Measurements from ENCODE around the gene HOXB8.

Gene HOXB8

GRCh38 chr17:48647103-48647962 is 32.2 kb upstream of the HOXB8 start:
- no peak for TF ChIP-seq FOXP2 (optimal IDR thresholded peaks at IDR 0.05; ENCODE audit: borderline replicate concordance, extremely low read depth, extremely low read length, insufficient read depth)
- TF ChIP-seq TAF1 (IDR thresholded peaks at IDR 0.05; ENCODE audit: borderline replicate concordance, insufficient read depth, low read length) = no peak
- TF ChIP-seq REST (IDR thresholded peaks at IDR 0.05; ENCODE audit: insufficient read depth in 1 of 2, low read depth in 2 of 2, low read length in 2 of 2) = no peak
- TF ChIP-seq SIN3A (IDR thresholded peaks at IDR 0.05; ENCODE audit: borderline replicate concordance, insufficient read depth, low read length) = no peak
- TF ChIP-seq POLR2AphosphoS5 (IDR thresholded peaks at IDR 0.05; ENCODE audit: low read depth, low read length) = no peak

DNA sequence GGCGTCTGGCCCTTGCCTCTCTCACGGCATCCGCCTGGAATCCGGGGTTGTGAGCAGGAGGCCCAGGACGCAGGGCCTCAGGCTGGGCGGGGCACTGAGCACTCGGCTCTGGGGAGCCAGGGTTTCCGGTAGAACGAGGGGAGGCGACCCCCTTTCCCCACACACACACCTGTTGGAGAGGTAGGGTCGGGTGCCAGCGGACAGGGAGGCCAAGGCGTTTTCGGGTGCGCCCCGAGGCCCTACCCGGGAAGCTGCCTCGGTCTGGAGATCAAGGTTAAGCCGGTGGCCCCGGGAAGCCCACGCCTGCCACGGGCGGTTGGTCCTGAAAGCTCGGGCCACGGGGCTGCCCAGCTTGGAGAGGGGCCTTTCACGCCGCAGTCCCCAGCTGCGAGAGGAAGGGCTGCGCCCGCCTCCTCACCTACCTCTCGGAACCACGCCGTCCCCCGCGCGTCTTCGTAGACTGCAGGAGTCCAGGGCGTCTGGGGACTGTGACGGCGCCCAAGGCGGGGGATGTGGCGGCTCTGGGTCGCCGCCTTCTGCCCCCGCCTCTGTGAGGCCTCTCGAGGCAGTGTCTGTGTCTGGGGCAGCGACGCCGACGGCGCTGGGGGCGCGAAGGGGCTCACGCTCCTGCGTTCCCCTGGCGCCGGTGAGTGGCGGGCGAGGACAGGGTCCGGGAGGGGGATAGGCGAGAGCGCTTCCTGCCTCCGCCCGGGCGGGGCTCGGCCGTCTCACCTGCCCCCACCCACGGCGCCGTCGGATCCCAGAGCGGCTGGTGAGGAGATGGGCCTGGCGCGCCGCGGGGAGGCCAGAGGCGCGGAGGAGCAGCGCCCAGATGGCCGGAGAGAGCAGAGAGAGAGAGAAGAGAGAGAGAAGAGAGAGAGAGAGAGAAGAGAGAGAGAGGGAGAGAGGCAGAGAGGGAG is 31.4 kb upstream of the HOXB8 start:
- TF ChIP-seq TAF1 (IDR thresholded peaks at IDR 0.05; ENCODE audit: borderline replicate concordance, insufficient read depth, low read length) (no peak), SIN3A (IDR thresholded peaks at IDR 0.05; ENCODE audit: borderline replicate concordance, insufficient read depth, low read length) (no peak), FOXP2 (optimal IDR thresholded peaks at IDR 0.05; ENCODE audit: borderline replicate concordance, extremely low read depth, extremely low read length, insufficient read depth) (no peak), REST (IDR thresholded peaks at IDR 0.05; ENCODE audit: insufficient read depth in 1 of 2, low read depth in 2 of 2, low read length in 2 of 2) (no peak), POLR2AphosphoS5 (IDR thresholded peaks at IDR 0.05; ENCODE audit: low read depth, low read length) (no peak)

DNA sequence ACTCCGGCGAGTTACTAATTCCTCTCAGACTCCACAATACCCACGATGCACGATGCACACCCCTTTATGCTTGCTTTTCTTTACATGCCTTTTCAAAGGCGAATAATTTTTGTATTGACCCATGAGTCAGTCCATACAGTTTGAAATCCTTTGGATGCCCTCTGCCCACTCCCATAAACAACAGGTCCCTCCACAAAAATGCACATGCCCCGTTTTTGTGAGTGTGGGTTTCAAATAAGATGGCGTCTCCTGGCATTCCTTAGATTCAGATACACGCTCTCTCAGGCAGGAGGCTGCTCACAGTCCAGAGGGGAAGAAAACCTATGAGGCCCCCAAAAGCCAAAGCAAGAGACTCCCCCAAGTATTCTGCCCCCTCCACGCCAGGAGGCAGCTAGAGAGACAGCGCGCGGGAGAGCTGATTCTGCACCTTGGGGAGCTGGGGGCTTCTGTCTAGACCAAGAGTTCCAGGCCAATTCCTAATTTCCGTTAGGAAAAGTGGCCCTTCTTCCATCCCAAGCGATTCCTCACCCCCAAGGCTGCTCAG is 30.6 kb upstream of the HOXB8 start:
- TF ChIP-seq REST (IDR thresholded peaks at IDR 0.05; ENCODE audit: insufficient read depth in 1 of 2, low read depth in 2 of 2, low read length in 2 of 2) = no peak

GRCh38 chr17:48644910-48645557 is 29.9 kb upstream of the HOXB8 start:
- TF ChIP-seq POLR2AphosphoS5 (IDR thresholded peaks at IDR 0.05; ENCODE audit: low read depth, low read length) (no peak), REST (IDR thresholded peaks at IDR 0.05; ENCODE audit: insufficient read depth in 1 of 2, low read depth in 2 of 2, low read length in 2 of 2) (no peak), SIN3A (IDR thresholded peaks at IDR 0.05; ENCODE audit: borderline replicate concordance, insufficient read depth, low read length) (no peak), FOXP2 (optimal IDR thresholded peaks at IDR 0.05; ENCODE audit: borderline replicate concordance, extremely low read depth, extremely low read length, insufficient read depth) (no peak), TAF1 (IDR thresholded peaks at IDR 0.05; ENCODE audit: borderline replicate concordance, insufficient read depth, low read length) (no peak)
